Measurements from ENCODE around the gene SOX5.

SOX5 gene

DNA sequence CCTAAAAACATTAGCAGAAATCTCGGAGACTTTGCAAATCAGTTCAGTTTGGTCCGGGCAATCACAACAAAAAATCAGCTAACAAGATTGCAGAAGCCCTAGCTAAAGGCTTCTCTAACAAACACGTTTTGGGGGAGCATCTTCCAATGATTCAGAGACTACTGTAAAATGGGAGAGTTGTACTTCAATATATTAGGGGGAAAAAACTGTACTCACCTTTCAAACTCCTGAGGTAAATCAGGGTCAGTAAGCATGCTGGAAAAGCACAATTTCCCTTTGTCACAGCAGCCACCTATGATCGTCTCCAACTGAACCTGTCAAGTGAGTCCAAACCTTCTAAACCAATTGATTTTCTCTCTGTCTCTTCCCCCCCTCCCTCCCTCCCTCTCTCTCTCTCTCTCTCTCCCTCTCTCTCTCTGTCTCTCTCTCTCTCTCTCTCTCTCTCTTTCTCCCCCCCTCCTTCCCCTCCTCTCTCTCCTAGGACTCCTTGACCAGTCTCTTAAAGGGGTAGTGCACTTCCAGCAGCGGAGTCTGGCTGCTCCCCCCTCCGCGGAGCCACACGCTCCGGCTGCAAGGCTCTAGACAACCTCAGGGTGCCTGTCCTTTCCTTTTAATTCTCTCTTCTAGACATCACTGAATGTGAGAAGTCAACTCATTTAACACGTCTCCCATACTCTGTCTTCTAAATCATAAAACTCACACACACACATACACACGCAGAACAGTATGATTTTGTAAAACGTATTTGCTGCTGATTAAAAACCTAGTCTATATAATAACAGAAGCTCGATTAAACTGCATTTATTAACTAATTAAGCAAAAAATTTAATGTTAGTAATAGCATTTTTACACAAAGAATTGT, at the start of gene SOX5:
Gene SOX5, minus strand, starts transcription at position 323 of the 862 bp plus-strand sequence. Its CDS starts 69 bp downstream, at position 254.
- no peak for FAIRE-seq

DNA sequence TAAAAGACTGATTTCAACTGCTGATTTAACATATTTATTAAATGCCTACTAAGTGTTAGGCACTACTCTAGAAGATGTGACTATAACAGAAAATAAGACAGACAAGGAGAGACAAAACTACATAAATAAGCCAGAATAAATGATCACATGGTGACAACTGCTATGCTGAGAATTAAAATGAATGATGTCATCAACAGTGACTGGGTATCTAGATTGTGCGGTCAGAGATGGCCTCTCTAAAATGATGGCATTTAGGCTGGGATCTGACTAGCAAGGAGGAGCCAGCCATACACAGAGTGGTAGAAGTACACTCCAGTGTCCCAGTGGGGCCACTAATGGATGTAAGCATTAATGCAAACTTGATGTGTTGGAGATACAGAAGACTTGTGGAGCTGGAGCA, 37.6 kb upstream of the SOX5 start:
- FAIRE-seq = no peak

DNA sequence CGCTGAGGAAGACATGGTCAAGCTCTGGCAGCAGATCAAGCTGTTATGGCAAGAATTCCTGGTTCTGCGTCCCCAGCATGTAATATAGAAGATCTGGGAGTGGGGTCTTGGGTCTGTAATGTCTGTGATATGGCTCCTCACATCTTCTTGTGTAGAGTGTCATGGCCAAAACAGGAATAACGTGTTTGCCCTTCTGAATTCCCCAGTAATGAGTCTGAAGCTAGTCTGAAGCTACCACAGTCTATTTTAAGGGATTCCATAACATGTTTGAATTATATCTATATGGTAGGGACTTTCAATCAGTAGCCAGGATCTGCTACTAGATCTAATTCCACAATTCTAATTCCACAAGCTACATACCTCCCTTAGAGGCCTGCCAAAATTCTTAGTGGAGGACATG, 31.4 kb upstream of the SOX5 start:
- FAIRE-seq = no peak

DNA sequence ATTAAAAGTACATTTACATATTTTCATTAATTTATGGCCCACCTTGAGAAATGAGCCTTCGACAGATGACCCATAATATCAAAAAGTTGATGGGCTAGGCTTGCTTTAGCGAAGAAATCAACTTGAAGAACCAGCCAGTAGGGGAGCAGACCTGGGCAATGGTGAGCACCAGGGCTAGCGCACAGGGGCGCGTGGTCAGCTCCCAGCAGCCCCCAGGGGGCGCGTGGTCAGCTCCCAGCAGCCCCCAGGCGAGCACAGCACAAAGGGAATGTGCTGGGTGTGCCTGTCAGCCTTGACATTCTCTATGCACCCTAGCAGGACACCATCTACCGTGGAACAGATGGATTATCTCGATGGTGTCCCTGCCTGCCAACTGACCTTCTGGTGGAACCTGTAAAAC, 15.3 kb upstream of the SOX5 start:
- FAIRE-seq = no peak

DNA sequence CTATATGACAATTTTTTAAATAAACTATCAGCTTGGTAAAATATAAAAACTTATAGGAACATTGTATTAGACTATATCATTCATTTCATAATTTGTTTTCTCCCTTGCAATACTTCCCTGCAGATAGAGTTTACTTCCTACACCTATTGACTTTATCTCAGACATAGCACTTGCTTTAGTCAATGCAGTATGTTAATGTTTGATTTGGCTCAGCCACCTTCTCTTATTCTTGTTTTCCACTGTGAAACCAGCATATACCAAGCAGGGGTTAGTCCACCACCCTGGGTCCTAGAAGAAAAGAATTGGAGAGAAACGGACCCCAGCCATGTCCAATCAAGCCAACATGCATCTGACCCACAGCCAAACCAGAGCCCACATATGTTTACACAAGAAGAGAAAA, 10.4 kb upstream of the SOX5 start:
- FAIRE-seq = no peak

DNA sequence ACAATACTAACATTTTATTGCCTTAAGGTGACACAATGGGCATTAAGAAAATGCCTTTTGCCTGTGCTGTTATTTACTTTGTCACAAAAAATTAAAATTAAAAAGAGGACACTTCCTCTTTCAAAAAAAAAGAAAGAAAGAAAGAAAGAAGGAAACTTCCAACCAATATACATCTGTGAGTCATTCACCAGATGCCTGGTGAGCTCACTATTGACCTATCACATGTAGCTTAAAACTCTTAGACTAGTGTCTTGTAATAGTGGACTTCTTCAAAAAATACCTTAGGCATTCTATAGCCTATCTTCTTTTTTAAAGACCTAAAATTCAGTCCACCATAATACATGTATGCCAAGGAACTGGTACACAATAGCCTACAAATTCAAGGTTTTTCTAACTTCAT, 4.9 kb upstream of the SOX5 start:
- no peak for FAIRE-seq

DNA sequence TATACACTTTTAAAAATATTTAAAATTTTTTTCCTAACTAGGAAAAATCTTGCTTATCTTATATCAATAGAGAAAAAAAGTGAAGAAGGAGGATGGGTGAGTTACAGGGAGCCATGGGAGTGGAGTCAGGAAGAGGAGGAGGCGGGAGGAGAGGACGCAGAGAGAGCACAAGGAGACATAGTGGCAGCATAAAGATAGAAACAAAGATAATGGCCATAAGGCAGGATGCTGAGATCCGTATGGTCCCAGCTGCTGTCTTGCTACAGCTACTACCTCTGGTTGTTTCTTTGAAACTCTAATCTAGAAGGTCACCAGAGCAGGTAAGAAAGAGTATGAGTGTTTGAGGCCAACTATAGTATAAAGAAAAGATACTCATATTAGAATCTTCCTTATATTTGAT, 2.6 kb upstream of the SOX5 start:
- FAIRE-seq = no peak

DNA sequence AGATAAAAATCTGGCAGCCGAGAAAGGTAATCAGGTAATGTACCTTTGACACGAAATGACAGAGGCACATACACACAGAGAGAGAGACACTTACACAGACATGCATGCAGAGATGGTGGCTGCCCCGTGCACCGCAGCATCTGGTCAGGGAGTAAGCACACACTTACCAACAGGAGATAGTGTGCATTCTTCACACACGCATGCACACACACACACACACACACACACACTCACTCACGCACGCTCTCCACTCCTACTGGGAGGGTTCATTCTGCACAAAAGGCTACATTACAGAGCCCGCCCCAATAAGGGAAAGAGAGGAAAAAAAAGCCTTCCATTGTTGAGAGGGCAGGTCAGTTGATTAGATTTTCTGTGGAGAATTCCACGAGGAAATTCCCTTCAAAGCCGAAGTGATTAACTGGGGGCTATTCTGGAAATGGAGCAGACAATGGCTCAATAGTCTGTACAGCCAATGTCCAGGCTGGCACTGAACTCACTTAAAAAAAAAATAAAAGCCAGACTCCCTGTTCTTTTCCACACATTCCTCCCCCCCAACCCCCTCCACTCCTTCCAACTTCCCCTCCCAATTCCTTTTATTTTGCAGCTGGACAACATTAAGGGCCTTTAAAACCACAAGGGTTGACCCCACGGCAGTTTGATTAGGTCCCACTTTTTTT, 1.4 kb upstream of the SOX5 start:
- no peak for FAIRE-seq

DNA sequence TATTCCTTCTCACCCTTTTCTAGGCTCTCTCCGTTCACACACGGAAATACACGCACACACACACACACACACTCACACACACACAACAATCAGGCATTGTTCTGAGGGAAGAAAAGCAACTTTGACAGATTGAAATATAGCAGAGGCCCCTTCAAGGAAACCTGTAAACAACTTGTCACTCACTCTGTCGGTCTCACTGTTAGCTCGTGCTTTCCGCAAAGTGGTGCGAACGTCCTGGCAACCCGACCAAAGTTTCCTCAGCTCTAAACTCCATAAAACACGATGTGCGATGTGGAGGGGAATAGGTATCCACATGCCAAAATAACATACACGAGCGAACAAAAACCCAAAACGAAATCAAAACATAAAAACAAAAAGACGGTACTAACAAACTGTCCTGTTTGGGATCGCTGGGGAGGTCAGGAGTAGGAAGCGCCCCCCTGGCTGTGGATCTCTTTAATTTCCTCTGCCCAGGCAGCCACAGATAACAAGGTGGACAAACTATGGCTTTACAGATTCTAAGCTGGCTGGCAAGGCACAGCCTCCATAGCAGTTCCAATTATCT, 822 bp upstream of the SOX5 start:
- no peak for FAIRE-seq

DNA sequence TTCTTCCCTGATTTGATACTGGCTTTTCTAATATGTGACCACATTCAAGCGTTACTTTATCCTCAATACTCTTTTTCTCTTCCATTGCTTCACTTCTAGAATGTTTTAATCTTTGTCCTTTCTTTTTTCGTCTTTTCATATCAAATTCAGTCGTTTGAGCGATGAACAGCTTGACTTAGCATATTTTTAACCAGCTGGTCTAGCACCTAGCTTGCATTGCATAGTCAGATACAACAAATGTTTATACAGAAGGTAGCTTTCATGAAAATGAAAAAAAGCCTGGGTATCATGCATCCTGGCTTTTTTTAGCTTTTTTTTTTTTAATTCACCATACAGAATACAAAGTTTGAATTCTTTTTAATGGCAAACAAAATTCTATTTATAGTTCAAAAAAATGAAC, 1.2 kb downstream of the SOX5 start:
- no peak for FAIRE-seq

DNA sequence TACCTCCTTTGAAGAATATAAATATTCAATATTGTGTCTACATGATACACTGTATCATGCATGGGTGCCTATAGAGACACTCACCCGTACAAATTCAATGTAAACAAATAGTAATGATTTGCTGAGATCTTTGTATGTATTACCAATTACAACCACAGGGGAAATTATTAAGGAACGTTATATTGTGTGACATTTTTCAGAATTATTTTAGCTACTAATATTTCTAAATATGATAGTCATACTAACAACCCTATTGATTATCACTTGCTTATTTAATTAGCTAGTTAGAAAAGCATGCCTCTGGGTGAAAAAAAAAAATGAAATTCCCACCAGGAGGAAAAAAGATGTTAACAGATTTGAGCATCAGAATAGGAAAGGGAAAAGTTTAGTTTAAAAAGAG, 2.1 kb downstream of the SOX5 start:
- no peak for FAIRE-seq

DNA sequence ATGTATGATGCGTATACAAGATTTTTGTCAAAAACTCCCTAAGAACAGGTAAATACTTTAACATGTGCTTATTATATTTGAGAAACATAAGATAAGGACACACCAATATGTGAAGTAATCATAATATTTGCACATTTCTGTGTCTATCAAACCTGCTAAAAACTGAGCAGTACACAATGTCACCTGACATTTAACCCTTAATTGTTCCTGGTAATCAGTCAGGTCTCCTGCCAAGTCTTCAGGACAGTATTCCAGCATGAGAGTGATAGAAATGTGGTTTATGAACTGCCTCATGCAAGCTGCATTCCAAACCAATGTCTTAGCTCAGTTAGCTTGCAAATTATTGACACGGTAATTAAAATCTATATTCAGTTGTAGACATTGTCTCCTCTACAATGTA, 4.2 kb downstream of the SOX5 start:
- FAIRE-seq = no peak

DNA sequence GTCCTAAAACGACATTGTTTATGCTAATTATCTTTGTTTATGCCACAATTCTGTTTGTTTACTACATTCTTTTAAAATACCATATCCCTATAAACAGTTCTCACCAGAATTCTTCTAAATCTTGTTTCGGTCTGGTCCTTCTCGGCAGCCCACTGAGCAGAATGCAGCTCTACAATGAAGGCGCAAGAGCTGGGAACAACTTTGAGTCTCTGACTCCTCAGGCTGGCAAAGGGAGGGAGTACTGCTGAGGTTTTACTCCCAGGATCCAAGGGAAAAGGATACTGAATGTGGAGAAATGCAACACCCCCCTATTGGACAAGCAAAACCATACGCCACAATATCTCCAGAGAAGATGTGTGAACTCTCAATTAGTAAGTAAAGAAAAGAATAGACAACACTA, 5.4 kb downstream of the SOX5 start:
- FAIRE-seq = no peak

DNA sequence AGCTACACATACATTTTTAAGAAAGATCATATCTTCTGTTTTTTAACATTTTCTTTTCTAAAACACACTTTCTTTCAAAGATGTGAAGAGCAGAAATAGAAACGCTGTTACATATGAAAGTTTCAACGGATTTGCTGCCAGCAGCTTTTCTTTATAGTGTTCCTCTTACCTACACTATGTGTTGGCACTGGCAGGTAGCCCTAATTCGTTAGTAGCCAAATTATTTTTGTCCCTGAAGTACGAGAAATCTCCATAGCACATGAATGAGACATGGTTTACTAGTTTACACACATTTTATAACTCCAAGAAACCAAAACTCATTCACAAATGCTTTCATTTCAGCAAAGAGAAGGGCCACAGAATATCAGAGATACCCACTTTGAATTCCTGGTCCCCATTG, 6.6 kb downstream of the SOX5 start:
- FAIRE-seq = no peak

DNA sequence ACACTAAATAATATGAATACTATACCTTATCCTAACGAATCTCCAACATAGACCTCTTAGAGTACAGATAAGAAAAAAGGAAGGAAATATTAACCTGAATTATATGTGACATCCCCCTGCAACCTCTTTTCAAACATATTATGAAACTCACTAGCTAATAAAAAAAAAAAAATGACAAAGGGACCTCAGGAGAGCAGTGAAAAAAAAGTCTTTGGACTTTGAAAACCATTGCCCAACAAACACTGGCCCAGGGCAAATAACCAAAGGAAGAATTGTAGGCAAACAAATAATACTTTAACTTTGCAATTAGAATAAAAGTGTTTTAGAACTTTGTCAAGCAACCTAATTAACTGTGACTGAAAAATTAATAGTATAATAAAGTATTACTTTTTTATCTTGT, 7.7 kb downstream of the SOX5 start:
- no peak for FAIRE-seq

DNA sequence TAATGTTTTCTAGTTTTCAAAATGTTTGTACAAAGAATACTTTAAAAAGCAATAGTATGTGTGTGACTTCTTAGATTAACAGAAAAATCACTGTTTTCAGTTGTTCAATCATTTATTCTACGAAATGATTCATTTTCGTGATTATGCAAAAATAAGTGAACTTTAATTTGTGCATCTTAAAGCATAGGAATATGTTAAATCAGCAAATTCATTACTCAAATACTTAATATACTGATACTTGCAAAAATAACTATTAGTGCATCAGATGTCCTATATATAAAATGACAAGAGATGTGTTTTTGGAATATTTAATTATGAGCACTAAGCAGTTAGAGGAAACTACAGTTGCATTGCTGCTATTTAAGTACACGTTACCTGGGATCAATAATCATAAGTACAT, 11.0 kb downstream of the SOX5 start:
- no peak for FAIRE-seq

DNA sequence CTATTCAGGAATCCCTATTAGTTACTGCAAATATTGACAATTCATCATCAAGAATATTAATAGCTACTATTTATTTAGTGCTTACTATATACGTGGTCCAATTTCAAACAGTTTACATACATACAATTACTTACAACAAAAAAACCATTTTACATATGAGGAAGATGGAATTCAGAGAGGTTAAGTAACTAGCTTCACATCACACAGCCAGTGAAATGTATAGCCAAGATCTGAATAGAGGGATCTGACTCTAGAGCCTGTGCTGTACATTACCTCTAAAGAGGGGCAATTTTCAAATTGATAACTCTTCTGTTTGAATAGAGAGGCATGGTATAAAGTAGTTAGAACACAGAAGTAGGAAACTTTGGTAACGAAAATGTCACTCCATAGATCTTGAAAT, 18.3 kb downstream of the SOX5 start:
- FAIRE-seq = no peak

DNA sequence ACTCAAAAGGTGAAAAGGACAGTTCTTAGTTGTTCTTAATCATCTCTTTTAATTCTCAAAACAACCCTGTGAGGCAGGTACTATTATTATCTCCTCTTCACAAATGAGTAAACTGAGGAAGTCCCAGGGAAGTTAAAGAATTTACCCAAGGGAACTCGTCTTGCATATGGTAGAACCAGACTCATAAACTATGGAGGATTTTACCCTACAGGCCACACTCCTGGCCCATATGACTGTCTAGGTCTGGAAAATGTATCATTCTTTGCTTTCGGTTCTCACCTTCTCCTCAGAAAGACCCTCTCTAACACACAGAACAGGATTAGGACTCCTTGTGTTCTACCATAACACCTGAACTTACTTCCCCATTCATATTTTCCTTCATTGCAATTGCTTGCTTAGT, 18.9 kb downstream of the SOX5 start:
- FAIRE-seq = no peak

DNA sequence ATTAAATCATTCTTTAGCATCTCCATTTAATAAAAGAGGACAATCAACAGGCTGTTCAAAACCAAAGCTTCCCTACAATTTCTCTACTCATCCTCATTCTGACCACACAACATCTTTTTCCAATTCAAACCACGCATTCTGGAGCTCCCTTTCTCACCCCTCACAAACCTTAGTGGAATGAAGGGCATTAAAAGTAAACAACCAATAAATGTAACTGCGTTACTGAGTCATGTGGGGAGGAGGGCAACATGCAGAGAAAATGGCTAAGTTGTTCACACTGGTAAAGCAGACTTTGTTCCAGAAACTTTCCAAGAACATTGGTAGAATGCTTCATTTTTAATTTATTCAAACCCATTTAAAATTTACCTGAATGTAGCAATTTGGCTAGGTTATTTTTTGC, 19.6 kb downstream of the SOX5 start:
- FAIRE-seq = no peak

DNA sequence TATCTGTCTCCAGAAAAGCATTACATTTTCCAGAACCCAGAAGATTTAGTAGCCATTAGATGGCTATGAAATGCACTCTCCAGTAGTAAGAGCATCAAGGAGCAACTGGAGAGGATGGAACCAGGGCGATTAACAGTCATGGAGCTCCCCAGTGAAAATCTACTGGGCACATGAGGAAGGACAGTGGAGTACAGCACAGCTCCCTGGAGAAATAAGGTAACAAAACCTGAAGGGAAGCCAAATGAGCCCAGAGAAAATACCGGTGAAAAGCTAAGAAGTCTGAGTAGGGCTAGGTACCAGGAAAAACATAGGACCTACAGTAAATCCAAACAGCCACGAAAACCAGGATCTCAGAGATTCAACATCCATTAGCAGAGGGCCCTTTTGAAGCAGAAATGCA, 21.6 kb downstream of the SOX5 start:
- FAIRE-seq = no peak

DNA sequence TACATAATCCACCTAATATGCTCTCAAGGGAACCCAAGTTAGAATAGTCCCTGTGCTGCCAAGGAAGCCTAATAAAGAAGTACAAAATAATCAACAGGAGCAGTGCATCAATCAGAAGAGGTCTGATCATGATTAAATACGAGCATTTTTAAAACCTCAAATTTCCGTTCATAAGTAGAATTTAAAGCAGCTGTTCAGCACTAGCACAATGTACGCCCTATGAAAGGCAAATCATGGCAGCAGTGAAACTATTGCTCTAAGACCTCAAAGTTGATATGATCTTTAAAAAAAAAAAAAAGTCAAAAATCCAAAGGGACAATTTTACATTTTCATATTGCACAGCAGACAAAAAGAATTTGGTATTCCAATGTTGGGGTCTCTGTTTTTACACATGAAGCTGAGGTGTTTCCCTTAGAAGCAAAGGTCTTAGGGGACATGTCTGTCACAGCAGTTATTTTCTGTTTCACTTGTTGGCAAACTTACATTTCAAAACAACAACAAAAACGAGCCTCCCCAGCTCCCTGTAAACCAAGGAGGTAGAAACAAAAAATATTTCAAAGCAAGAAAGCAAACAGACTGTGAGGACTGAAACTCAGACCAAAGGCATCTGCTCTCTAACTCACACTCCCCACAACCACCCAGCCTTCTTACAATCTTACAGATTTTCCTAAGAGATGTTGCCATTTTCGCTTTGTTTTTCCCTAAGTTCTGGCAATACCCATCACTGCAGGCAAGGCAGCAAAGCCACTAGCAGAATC, 28.2 kb downstream of the SOX5 start:
- no peak for FAIRE-seq

DNA sequence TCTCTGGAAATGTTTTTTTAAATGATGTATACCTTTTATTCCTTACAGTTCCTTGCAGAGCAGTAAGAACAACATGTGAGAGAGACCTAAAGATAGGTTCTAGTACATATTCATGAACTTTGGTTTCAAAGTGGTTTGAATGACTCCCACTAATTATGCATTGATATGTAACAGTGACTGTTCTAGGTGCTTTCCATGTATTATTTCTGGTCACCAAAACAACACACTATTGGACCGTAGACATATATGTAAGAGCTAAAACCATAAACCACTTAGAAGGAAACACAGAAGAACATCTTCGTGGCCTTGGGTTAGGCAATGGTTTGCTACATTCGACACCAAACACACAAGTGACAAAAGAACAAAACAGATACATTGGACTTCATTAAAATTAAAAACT, 37.9 kb downstream of the SOX5 start:
- FAIRE-seq = no peak

DNA sequence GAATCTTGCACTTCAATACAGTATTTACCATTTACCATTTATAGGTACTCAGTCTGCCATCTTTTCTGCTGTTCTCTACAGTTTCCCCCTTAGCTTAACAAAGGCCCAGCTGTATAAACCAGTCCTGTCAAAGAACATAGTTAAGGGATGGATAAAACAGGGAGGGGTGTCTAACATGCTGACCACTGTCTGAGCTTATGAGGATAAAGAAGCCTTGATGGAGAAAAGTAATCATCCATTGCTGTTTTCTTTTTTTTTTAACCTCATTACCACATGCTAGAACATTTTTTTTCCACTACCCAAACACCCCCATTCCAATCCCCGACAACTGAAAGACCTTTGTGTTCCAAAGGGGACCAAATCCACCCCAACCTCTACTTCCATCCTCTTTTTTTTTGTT, 39.9 kb downstream of the SOX5 start:
- no peak for FAIRE-seq

DNA sequence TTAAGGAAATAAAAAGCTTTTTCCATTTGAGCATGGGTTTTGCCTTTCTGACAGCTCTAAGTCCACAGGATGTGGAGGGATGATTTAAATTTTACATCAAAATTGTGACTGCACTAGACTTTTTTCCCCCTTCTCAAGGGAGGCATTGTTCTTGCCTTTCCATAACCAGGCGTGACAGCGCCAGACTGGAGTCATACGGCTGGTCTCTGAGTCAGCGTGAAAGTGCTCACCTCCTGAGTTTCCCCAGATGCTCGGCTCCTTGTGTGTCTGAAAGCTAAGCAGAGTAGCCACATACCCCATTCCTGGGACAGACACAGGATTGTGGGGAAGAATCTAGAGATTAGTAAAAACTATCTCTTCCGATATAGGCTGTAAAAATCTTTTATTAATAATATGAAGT, 43.1 kb downstream of the SOX5 start:
- FAIRE-seq = no peak
